Upper lobe of left lung (tissue), 6 donors: ENCODE measurements around the gene DCTN2. TPM values are rescaled to one million over a fixed set of nuclear protein-coding genes. Genes with fewer than 3 reads are reported as not detected.

Source experiments
- ATAC-seq, 2 donors: fragments of 200-7000 bp; cut with Tn5 transposase; one replicate each; pipeline ENCODE4 v1.9.1; 2022; ENCODE audit warnings: mild to moderate bottlenecking in 2 of 2, moderate library complexity in 2 of 2; ENCODE audit not compliant: low FRiP score in 2 of 2
- DNase-seq, 2 donors: peaks; one replicate each; pipeline ENCODE4 v3.0.0-alpha.2; 2019 to 2020
- H3K27ac ChIP-seq, 4 donors: fragments of 200-600 bp; sonication (generic); one replicate each; pipeline ENCODE4 v1.5.1; 2016 to 2019
- H3K27me3 ChIP-seq, 4 donors: fragments of 200-600 bp; sonication (generic); one replicate each; pipeline ENCODE4 v1.5.1; 2017 to 2019
- H3K36me3 ChIP-seq, 4 donors: fragments of 200-600 bp; sonication (generic); one replicate each; pipeline ENCODE4 v1.5.1; 2016 to 2019
- H3K4me1 ChIP-seq, 4 donors: fragments of 200-600 bp; sonication (generic); one replicate each; pipeline ENCODE4 v1.5.1; 2018 to 2019
- H3K4me3 ChIP-seq, 4 donors: fragments of 200-600 bp; sonication (generic); one replicate each; pipeline ENCODE4 v1.5.1; 2017 to 2019; ENCODE audit warnings: mild to moderate bottlenecking in 2 of 4, moderate library complexity in 1 of 4
- H3K9me3 ChIP-seq, 4 donors: fragments of 200-600 bp; sonication (generic); one replicate each; pipeline ENCODE4 v1.5.1; 2018 to 2019
- CTCF ChIP-seq, 6 experiments: fragments of 450-650 bp in 4 of 6; fragments of 200-600 bp in 2 of 6; sonication (generic) in 2 of 6; IDR thresholded peaks; one replicate each; pipeline ENCODE4 v1.5.1; 2016 to 2019; ENCODE audit warnings: antibody characterized with exemption in 6 of 6
- EP300 ChIP-seq, 4 donors: sonication (generic); formaldehyde crosslinking; IDR thresholded peaks; one replicate each; pipeline ENCODE4 v1.5.1; 2017; ENCODE audit warnings: antibody characterized with exemption in 4 of 4, control low read depth in 2 of 4
- POLR2A ChIP-seq, 4 donors: fragments of 450-650 bp; IDR thresholded peaks; one replicate each; pipeline ENCODE4 v1.5.1; 2016 to 2017; ENCODE audit warnings: antibody characterized with exemption in 4 of 4, mild to moderate bottlenecking in 2 of 4
- POLR2AphosphoS5 ChIP-seq, 2 donors: sonication (generic); formaldehyde crosslinking; IDR thresholded peaks; one replicate each; pipeline ENCODE4 v1.5.1; 2017; ENCODE audit warnings: antibody characterized with exemption in 2 of 2
- WGBS, 2 donors: methylation state at CpG; one replicate each; pipeline ENCODE4 v1.1.5; 2017 to 2018; 5-methylcytosine and 5-hydroxymethylcytosine counted together
- total RNA-seq, 6 donors: library from RNA; depleted of rRNA in 4 of 6; stranded (reverse); fragments of >200 nt in 4 of 6; gene quantifications; one replicate each; pipeline versions ENCODE4 v1.1.0 to v1.2.1, GENCODE V29; 2016 to 2021
- donor health status: DM: no; HTN: no; CAD: no; lungs with moderate emphysema.
- donor health status: DM: no; HTN: yes; CAD: no; lungs with severe emphysema.

DCTN2 gene
- total RNA-seq, 6 donors from 2014 or later = 83.1 to 145 (median 110) TPM

DNA sequence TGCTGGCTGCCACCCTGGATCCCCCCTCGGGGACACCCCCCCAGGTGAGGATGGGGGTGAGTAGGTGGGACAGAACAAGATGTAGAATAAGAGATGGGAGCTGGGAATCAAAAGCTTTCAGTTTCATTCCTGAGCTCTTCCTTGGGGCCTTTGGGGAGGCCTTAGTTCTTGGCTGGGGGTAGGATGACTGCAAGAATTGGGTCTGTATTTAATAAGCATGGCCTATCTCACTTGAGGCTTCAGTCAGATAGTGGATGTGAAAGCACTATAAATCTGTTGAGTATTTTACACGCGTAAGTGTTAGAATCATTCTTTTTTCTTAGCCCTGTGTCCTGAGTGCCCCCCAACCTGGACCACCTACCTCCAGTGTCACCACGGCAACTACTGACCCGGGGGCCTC lies 19.8 kb downstream of the DCTN2 start:
- Histone ChIP-seq H3K9me3 (no peaks in the 10 kb centered on the region), H3K36me3 (peaks cover 62 to 83% (median 76%) of the 10 kb centered on the region in 4 donors), H3K4me3 (no peak overlapping the region), H3K27ac (peak overlapping the region in 2 of 4 donors; percentile 0 to 40), H3K27me3 (no peaks in the 10 kb centered on the region), H3K4me1 (peaks cover 19 to 31% (median 22%) of the 10 kb centered on the region in 4 donors)
- ATAC-seq = no peak
- TF ChIP-seq EP300 (IDR thresholded peaks at IDR 0.05) = no peak
- no peak for TF ChIP-seq CTCF (IDR thresholded peaks at IDR 0.05)
- TF ChIP-seq POLR2AphosphoS5 (IDR thresholded peaks at IDR 0.05) = no peak
- no peak for TF ChIP-seq POLR2A (IDR thresholded peaks at IDR 0.05)
- WGBS, 2 donors = 81 to 88% methylated on average over 5 of the region's 5 CpGs
- no peak for DNase-seq

DNA sequence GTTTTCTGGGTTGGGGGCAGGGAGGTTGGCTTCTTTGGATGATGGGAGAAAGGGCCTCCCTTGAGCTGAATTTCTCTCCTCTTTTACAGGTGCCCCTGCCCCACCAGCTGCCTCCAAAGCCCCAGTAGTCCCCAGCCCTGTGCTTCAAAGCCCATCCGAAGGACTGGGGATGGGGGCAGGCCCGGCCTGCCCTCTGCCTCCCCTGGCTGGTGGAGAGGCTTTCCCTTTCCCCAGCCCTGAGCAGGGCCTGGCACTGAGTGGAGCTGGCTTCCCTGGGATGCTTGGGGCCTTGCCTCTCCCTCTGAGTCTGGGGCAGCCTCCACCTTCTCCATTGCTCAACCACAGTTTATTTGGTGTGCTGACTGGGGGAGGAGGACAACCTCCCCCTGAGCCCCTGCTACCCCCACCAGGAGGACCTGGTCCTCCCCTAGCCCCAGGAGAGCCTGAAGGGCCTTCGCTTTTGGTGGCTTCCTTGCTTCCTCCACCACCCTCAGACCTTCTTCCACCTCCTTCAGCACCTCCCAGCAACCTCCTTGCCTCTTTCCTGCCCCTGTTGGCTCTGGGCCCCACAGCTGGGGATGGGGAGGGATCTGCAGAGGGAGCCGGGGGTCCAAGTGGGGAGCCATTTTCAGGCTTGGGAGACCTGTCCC lies 20.4 kb downstream of the DCTN2 start:
- Histone ChIP-seq H3K36me3 (peaks cover 57 to 77% (median 71%) of the 10 kb centered on the region in 4 donors), H3K4me3 (no peak overlapping the region), H3K4me1 (peaks cover 23 to 37% (median 27%) of the 10 kb centered on the region in 4 donors), H3K27me3 (no peaks in the 10 kb centered on the region), H3K9me3 (no peaks in the 10 kb centered on the region), H3K27ac (peak overlapping the region in 2 of 4 donors; percentile 0 to 10)
- no peak for DNase-seq
- WGBS, 2 donors = 84 to 85% methylated on average over 3 to 4 of the region's 4 CpGs
- no peak for TF ChIP-seq POLR2AphosphoS5 (IDR thresholded peaks at IDR 0.05)
- no peak for TF ChIP-seq CTCF (IDR thresholded peaks at IDR 0.05)
- TF ChIP-seq POLR2A (IDR thresholded peaks at IDR 0.05) = no peak
- no peak for TF ChIP-seq EP300 (IDR thresholded peaks at IDR 0.05)
- ATAC-seq = no peak

GRCh38 chr12:57525615-57526383 lies 21.2 kb downstream of the DCTN2 start:
- 85 to 90% methylated on average over 15 to 16 of the region's 16 CpGs for WGBS, 2 donors
- Histone ChIP-seq H3K9me3 (no peaks in the 10 kb centered on the region), H3K4me3 (no peak overlapping the region), H3K36me3 (peaks cover 49 to 69% (median 63%) of the 10 kb centered on the region in 4 donors), H3K4me1 (peaks cover 31 to 45% (median 35%) of the 10 kb centered on the region in 4 donors), H3K27me3 (no peaks in the 10 kb centered on the region), H3K27ac (peak overlapping the region in 1 of 4 donors; percentile 5)
- ATAC-seq (no peak), DNase-seq (no peak)
- TF ChIP-seq EP300 (IDR thresholded peaks at IDR 0.05) = no peak
- no peak for TF ChIP-seq POLR2A (IDR thresholded peaks at IDR 0.05)
- no peak for TF ChIP-seq CTCF (IDR thresholded peaks at IDR 0.05)
- no peak for TF ChIP-seq POLR2AphosphoS5 (IDR thresholded peaks at IDR 0.05)

DNA sequence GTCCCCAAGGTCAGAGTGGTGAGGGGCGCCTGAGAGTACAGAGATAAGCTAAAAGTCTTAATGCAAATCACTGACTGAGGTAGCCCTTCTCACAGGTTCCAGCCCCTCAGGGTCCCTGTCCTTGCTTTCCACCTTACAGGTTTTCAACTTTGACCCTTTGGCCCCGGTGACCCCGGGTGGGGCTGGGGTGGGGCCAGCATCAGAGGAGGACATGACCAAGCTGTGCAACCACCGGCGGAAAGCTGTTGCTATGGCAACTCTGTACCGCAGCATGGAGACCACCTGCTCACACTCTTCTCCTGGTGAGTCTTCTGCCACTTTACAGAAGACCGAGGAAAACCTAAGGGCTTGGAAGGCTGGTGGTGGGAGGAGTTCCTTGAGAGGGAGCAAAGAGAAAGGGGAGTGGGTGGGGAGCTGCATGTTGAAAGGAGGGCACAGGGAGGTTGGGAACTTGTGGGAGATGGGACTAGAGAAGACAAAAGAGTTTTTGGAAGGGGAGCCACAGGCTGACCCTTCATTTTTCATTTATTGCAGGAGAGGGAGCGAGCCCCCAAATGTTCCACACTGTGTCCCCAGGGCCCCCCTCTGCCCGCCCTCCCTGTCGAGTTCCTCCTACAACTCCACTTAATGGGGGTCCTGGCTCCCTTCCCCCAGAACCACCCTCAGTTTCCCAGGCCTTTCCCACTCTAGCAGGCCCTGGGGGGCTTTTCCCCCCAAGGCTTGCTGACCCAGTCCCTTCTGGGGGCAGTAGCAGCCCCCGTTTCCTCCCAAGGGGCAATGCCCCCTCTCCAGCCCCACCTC lies 22.0 kb downstream of the DCTN2 start:
- WGBS, 2 donors = 65 to 73% methylated on average over 10 to 11 of the region's 11 CpGs
- Histone ChIP-seq H3K4me3 (peak overlapping the region in 1 of 4 donors; percentile 94), H3K27ac (peak overlapping the region in 2 of 4 donors; percentile 96 to 99), H3K9me3 (no peaks in the 10 kb centered on the region), H3K36me3 (peaks cover 42 to 61% (median 55%) of the 10 kb centered on the region in 4 donors), H3K27me3 (no peaks in the 10 kb centered on the region), H3K4me1 (peaks cover 31 to 46% (median 36%) of the 10 kb centered on the region in 4 donors)
- TF ChIP-seq POLR2A (IDR thresholded peaks at IDR 0.05) = no peak
- no peak for TF ChIP-seq EP300 (IDR thresholded peaks at IDR 0.05)
- no peak for TF ChIP-seq POLR2AphosphoS5 (IDR thresholded peaks at IDR 0.05)
- TF ChIP-seq CTCF (IDR thresholded peaks at IDR 0.05) = no peak
- ATAC-seq (no peak), DNase-seq (no peak)
